Stimulated activated CD8-positive, alpha-beta memory T cell treated with anti-CD3 and anti-CD28 coated beads, Interleukin-2, amount 100 ng/mL, for 48 hours (primary cell): ENCODE results near the gene IL17C.
"Not testable (repeated sequence)": the region's sequence is repeated elsewhere in the genome, so short reads cannot be mapped to it uniquely, and the experiment has no call there.

Experiments
- DNase-seq, 2 donors: peaks; one replicate each; pipeline ENCODE4 v3.0.0-alpha.2; 2020; ENCODE audit warnings: low read depth in 2 of 2

The IL17C gene

GRCh38 chr16:88638323-88639230 is at the start of gene IL17C:
Gene IL17C, plus strand, starts transcription at chr16:88638572. Its CDS starts 70 bp downstream, at chr16:88638642.
- DNase-seq = no peak

- no peak for DNase-seq
These were observed 49.6 kb upstream of the IL17C start for GRCh38 chr16:88588754-88589153.

GRCh38 chr16:88589441-88589840 is 48.9 kb upstream of the IL17C start:
- DNase-seq = no peak

- peak; percentile 28 for DNase-seq
These were observed 46.8 kb upstream of the IL17C start for GRCh38 chr16:88591577-88592021.

GRCh38 chr16:88593061-88593460 is 45.3 kb upstream of the IL17C start:
- no peak for DNase-seq

GRCh38 chr16:88593489-88593888 is 44.9 kb upstream of the IL17C start:
- no peak for DNase-seq

- no peak for DNase-seq
These were observed 44.5 kb upstream of the IL17C start for GRCh38 chr16:88593910-88594309.

- no peak for DNase-seq
These were observed 43.3 kb upstream of the IL17C start for GRCh38 chr16:88595101-88595500.

- no peak for DNase-seq
These were observed 42.5 kb upstream of the IL17C start for GRCh38 chr16:88595921-88596320.

GRCh38 chr16:88596483-88596882 is 41.9 kb upstream of the IL17C start:
- DNase-seq = no peak

GRCh38 chr16:88597856-88598491 is 40.4 kb upstream of the IL17C start:
- DNase-seq = no peak

- DNase-seq = no peak
These were observed 39.2 kb upstream of the IL17C start for GRCh38 chr16:88599092-88599733.

GRCh38 chr16:88599825-88600538 is 38.4 kb upstream of the IL17C start:
- no peak for DNase-seq

GRCh38 chr16:88600539-88600896 is 37.9 kb upstream of the IL17C start:
- no peak for DNase-seq

- DNase-seq = no peak
These were observed 36.9 kb upstream of the IL17C start for GRCh38 chr16:88601313-88602036.

GRCh38 chr16:88602091-88602490 is 36.3 kb upstream of the IL17C start:
- no peak for DNase-seq

- DNase-seq = no peak
These were observed 32.9 kb upstream of the IL17C start for GRCh38 chr16:88605186-88606147.

GRCh38 chr16:88606148-88606757 is 32.1 kb upstream of the IL17C start:
- DNase-seq = no peak

- no peak for DNase-seq
These were observed 30.3 kb upstream of the IL17C start for GRCh38 chr16:88608076-88608475.

GRCh38 chr16:88609426-88609825 is 28.9 kb upstream of the IL17C start:
- not testable (repeated sequence) for DNase-seq
